OCI-LY3 (cell line): ENCODE results near the gene AP3S2.
A peak's percentile ranks its signal among the peaks of the same experiment; 100 is the strongest.

Experiments
- H2AFZ ChIP-seq: fragments of 200-600, 300-600 bp; shearing (Covaris generic); 2 replicates; pipeline ENCODE4 v1.6.0; 2014; ENCODE audit warnings: antibody characterized with exemption, low read depth, low read length
- H3K27ac ChIP-seq: fragments of 200-600, 300-600 bp; sonication (generic); 2 replicates; pipeline ENCODE4 v1.5.1; 2014; ENCODE audit warnings: mild to moderate bottlenecking, low read length, moderate library complexity, mixed read lengths
- H3K27me3 ChIP-seq: fragments of 200-600, 300-600 bp; sonication (generic); 2 replicates; pipeline ENCODE4 v1.6.1; 2014; ENCODE audit warnings: low read depth, low read length, mixed read lengths
- H3K36me3 ChIP-seq: fragments of 200-600, 300-600 bp; sonication (generic); replicated peaks from 2 replicates; pipeline ENCODE3; 2014; ENCODE audit warnings: low read depth, low read length, mixed read lengths
- H3K4me1 ChIP-seq: fragments of 300-600, 200-600 bp; sonication (generic); 2 replicates; pipeline ENCODE4 v1.6.1; 2014; ENCODE audit warnings: low read length, mixed read lengths
- H3K4me2 ChIP-seq: fragments of 200-600, 300-600 bp; sonication (generic); 2 replicates; pipeline ENCODE4 v1.6.1; 2014; ENCODE audit warnings: low read length, mixed read lengths
- H3K4me3 ChIP-seq: fragments of 300-600, 200-600 bp; sonication (generic); 2 replicates; pipeline ENCODE4 v1.5.1; 2014; ENCODE audit warnings: antibody characterized with exemption, mild to moderate bottlenecking, low read length, moderate library complexity
- H3K79me2 ChIP-seq: fragments of 300-600, 200-600 bp; shearing (Covaris generic); 2 replicates; pipeline ENCODE4 v1.6.1; 2014; ENCODE audit warnings: mild to moderate bottlenecking, low read length, mixed read lengths
- H3K9ac ChIP-seq: fragments of 300-600, 200-600 bp; shearing (Covaris generic); 2 replicates; pipeline ENCODE4 v1.6.0; 2014; ENCODE audit warnings: mild to moderate bottlenecking, low read length, moderate library complexity
- H3K9me3 ChIP-seq: fragments of 200-600, 300-600 bp; shearing (Covaris generic); 2 replicates; pipeline ENCODE4 v1.6.1; 2014; ENCODE audit warnings: low read length, mixed read lengths; ENCODE audit not compliant: insufficient read depth
- H4K20me1 ChIP-seq: fragments of 200-600, 300-600 bp; sonication (generic); 2 replicates; pipeline ENCODE4 v1.6.1; 2016; ENCODE audit warnings: low read length, mixed read lengths; ENCODE audit not compliant: insufficient read depth
- CTCF ChIP-seq: fragments of 200-600, 300-600 bp; sonication (generic); IDR thresholded peaks from 2 replicates; pipeline ENCODE4 v1.5.1; 2014; ENCODE audit warnings: antibody characterized with exemption, low read length, low read depth
- EZH2phosphoT487 ChIP-seq: fragments of 200-600 bp; shearing (Covaris generic); IDR thresholded peaks from 2 replicates; pipeline ENCODE4 v1.6.1; 2018; ENCODE audit warnings: antibody characterized with exemption, mixed run types, low read depth

Gene AP3S2

GRCh38 chr15:89898614-89899294 is 5.0 kb upstream of the AP3S2 start:
- H3K4me2 ChIP-seq, result peak overlapping the region; percentile 54
- peak overlapping the region; percentile 22; the same call in 1 of the 2 replicates for H3K9ac ChIP-seq
- TF ChIP-seq CTCF (peak; percentile 92), EZH2phosphoT487 (no peak)
- H3K79me2 ChIP-seq, result peaks cover under 1% of the 10 kb centered on the region; the same call in 1 of the 2 replicates
- H3K27ac ChIP-seq, result no peak overlapping the region
- H4K20me1 ChIP-seq, result no peaks in the 10 kb centered on the region
- peak overlapping the region; percentile 95 for H2AFZ ChIP-seq
- H3K27me3 ChIP-seq, result no peaks in the 10 kb centered on the region
- no peaks in the 10 kb centered on the region for H3K9me3 ChIP-seq
- peak overlapping the region; percentile 7; the same call in 1 of the 2 replicates for H3K4me3 ChIP-seq
- H3K4me1 ChIP-seq, result peaks cover 20% of the 10 kb centered on the region
- no peaks in the 10 kb centered on the region for H3K36me3 ChIP-seq

GRCh38 chr15:89898146-89898545 is 4.4 kb upstream of the AP3S2 start:
- Histone ChIP-seq H3K9ac (peak overlapping the region; percentile 22; the same call in 1 of the 2 replicates), H3K4me3 (peak overlapping the region; percentile 7; the same call in 1 of the 2 replicates), H3K4me1 (peaks cover 21% of the 10 kb centered on the region), H3K79me2 (peaks cover 6% of the 10 kb centered on the region), H4K20me1 (no peaks in the 10 kb centered on the region), H3K36me3 (no peaks in the 10 kb centered on the region), H3K27ac (no peak overlapping the region), H3K9me3 (no peaks in the 10 kb centered on the region), H3K27me3 (no peaks in the 10 kb centered on the region), H3K4me2 (peak overlapping the region; percentile 54), H2AFZ (peak overlapping the region; percentile 95)
- TF ChIP-seq EZH2phosphoT487, result no peak

- Histone ChIP-seq H3K27ac (peak overlapping the region; percentile 59), H3K9ac (peak overlapping the region; percentile 89), H3K4me3 (peak overlapping the region; percentile 91), H3K27me3 (no peaks in the 10 kb centered on the region), H4K20me1 (no peaks in the 10 kb centered on the region), H3K4me1 (peaks cover 26% of the 10 kb centered on the region), H2AFZ (no peak overlapping the region), H3K9me3 (no peaks in the 10 kb centered on the region), H3K36me3 (peaks cover 14% of the 10 kb centered on the region), H3K4me2 (peak overlapping the region; percentile 95), H3K79me2 (peaks cover 38% of the 10 kb centered on the region)
- no peak for TF ChIP-seq CTCF
- TF ChIP-seq EZH2phosphoT487, result no peak
Observed at GRCh38 chr15:89893027-89893426, 767 bp downstream of the AP3S2 start.

- Histone ChIP-seq H4K20me1 (no peaks in the 10 kb centered on the region), H3K79me2 (peaks cover 33% of the 10 kb centered on the region), H3K4me3 (no peak overlapping the region), H3K27me3 (no peaks in the 10 kb centered on the region), H3K9me3 (no peaks in the 10 kb centered on the region), H2AFZ (no peak overlapping the region), H3K4me2 (no peak overlapping the region), H3K4me1 (peaks cover 21% of the 10 kb centered on the region), H3K9ac (no peak overlapping the region), H3K27ac (no peak overlapping the region), H3K36me3 (peaks cover 19% of the 10 kb centered on the region)
- peak; percentile 77 for TF ChIP-seq CTCF
- no peak for TF ChIP-seq EZH2phosphoT487
Observed at GRCh38 chr15:89888214-89888804, 5.5 kb downstream of the AP3S2 start.
